H1 (cell line): Measurements from ENCODE around the gene ASB4. TPM values are rescaled to one million over a fixed set of nuclear protein-coding genes. Genes with fewer than 3 reads are reported as not detected.

Source experiments
- CTCF ChIA-PET: fragments of 300-600 bp; sonication (Branson Sonifier 250); formaldehyde crosslinking; loops from one replicate; lab custom pipeline; 2021; ENCODE audit not compliant: partially characterized antibody; lab: Charles Lee
- POLR2A ChIA-PET: fragments of 300-600 bp; sonication (Branson Sonifier 250); formaldehyde crosslinking; loops from one replicate; lab custom pipeline; 2021; ENCODE audit warnings: inconsistent platforms; ENCODE audit not compliant: partially characterized antibody; lab: Charles Lee
- DNase-seq, 2 experiments: peaks; one replicate each; pipeline versions ENCODE4 v3.0.0 to v3.0.0-alpha.2; 2010 to 2022; ENCODE audit warnings: low spot score in 2 of 2, low read depth in 1 of 2, mixed read lengths in 1 of 2
- FAIRE-seq: peaks from 2 replicates; lab custom pipeline; 2011; peaks lifted over from hg19 to GRCh38; lab: Jason Lieb, UNC
- H2AFZ ChIP-seq: 2 replicates; pipeline ENCODE4 v1.8.1; 2012; ENCODE audit warnings: low read length, inconsistent platforms
- H2AK5ac ChIP-seq: 2 replicates; pipeline ENCODE4 v1.6.1; 2013; ENCODE audit warnings: low read depth, low read length
- H2BK120ac ChIP-seq: replicated peaks from 2 replicates; pipeline ENCODE3; 2013; ENCODE audit warnings: low read depth, low read length, inconsistent platforms
- H2BK12ac ChIP-seq: 2 replicates; pipeline ENCODE4 v1.6.1; 2013; ENCODE audit warnings: low read depth, low read length
- H2BK15ac ChIP-seq: 2 replicates; pipeline ENCODE4 v1.6.1; 2013; ENCODE audit warnings: low read length
- H2BK20ac ChIP-seq: 2 replicates; pipeline ENCODE4 v1.6.1; 2013; ENCODE audit warnings: low read length
- H2BK5ac ChIP-seq: 2 replicates; pipeline ENCODE4 v1.6.1; 2013; ENCODE audit warnings: low read depth, low read length
- H3K14ac ChIP-seq: 2 replicates; pipeline ENCODE4 v1.6.1; 2013; ENCODE audit warnings: inconsistent platforms; ENCODE audit not compliant: insufficient read length
- H3K18ac ChIP-seq: 2 replicates; pipeline ENCODE4 v1.6.1; 2013; ENCODE audit warnings: low read length; ENCODE audit errors: extremely low read depth
- H3K23ac ChIP-seq: 2 replicates; pipeline ENCODE4 v1.6.1; 2013; ENCODE audit warnings: inconsistent platforms; ENCODE audit not compliant: insufficient read length
- H3K23me2 ChIP-seq: 2 replicates; pipeline ENCODE4 v1.6.1; 2013; ENCODE audit warnings: low read depth, low read length
- H3K27ac ChIP-seq: 2 replicates; pipeline ENCODE4 v1.6.1; 2011; ENCODE audit warnings: low read depth, low read length, inconsistent platforms
- H3K27me3 ChIP-seq, 4 experiments: replicated peaks in 1 of 4; 1 replicate in 1 of 4; 2 replicates in 3 of 4; pipeline versions ENCODE4 v1.6.1 to v1.8.1; 2011 to 2013; ENCODE audit warnings: low read length in 3 of 4, mild to moderate bottlenecking in 3 of 4, inconsistent platforms in 2 of 4, mixed read lengths in 2 of 4, moderate library complexity in 1 of 4; ENCODE audit not compliant: control insufficient read depth in 3 of 4, insufficient read depth in 3 of 4; ENCODE audit errors: extremely low read depth in 1 of 4
- H3K36me3 ChIP-seq, 4 experiments: 2 replicates each; pipeline versions ENCODE4 v1.6.1 to v1.8.1; 2011 to 2013; ENCODE audit warnings: mild to moderate bottlenecking in 4 of 4, low read length in 3 of 4, moderate library complexity in 2 of 4, control low read depth in 1 of 4, inconsistent platforms in 1 of 4; ENCODE audit not compliant: insufficient read depth in 4 of 4, control insufficient read depth in 2 of 4
- H3K4ac ChIP-seq: replicated peaks from 2 replicates; pipeline ENCODE3; 2013; ENCODE audit warnings: low read length, low read depth, mixed read lengths, inconsistent platforms; ENCODE audit not compliant: insufficient read length
- H3K4me1 ChIP-seq, 4 experiments: replicated peaks in 1 of 4; 1 replicate in 1 of 4; 2 replicates in 3 of 4; pipeline versions ENCODE4 v1.6.1 to v1.8.1; 2011 to 2013; ENCODE audit warnings: low read length in 3 of 4, inconsistent platforms in 2 of 4, mixed read lengths in 1 of 4; ENCODE audit not compliant: insufficient read depth in 4 of 4, control insufficient read depth in 3 of 4
- H3K4me2 ChIP-seq, 2 experiments: 2 replicates each; pipeline versions ENCODE4 v1.6.1 to v1.8.1; 2011 to 2013; ENCODE audit warnings: low read depth in 2 of 2, low read length in 2 of 2, control low read depth in 1 of 2, inconsistent platforms in 1 of 2, mild to moderate bottlenecking in 1 of 2; ENCODE audit not compliant: insufficient read depth in 1 of 2
- H3K4me3 ChIP-seq, 4 experiments: fragments of 200-600, 300-600 bp in 1 of 4; sonication (generic), shearing (Covaris generic), sonication (Bioruptor Twin) in 1 of 4; 2 replicates each; pipeline versions ENCODE4 v1.5.1 to v1.8.1; 2011 to 2016; ENCODE audit warnings: low read length in 4 of 4, low read depth in 3 of 4, control low read depth in 2 of 4, inconsistent platforms in 2 of 4, mild to moderate bottlenecking in 2 of 4, mixed read lengths in 1 of 4, moderate library complexity in 1 of 4; ENCODE audit not compliant: insufficient read depth in 2 of 4; ENCODE audit errors: extremely low read depth in 1 of 4
- H3K56ac ChIP-seq: replicated peaks from 2 replicates; pipeline ENCODE3; 2013; ENCODE audit warnings: low read depth, mild to moderate bottlenecking, mixed read lengths, low read length, inconsistent platforms; ENCODE audit not compliant: insufficient read length
- H3K79me1 ChIP-seq: 2 replicates; pipeline ENCODE4 v1.6.1; 2013; ENCODE audit warnings: low read depth, low read length, control low read depth
- H3K79me2 ChIP-seq, 2 experiments: 2 replicates each; pipeline versions ENCODE4 v1.6.1 to v1.8.1; 2012 to 2013; ENCODE audit warnings: low read length in 2 of 2, mild to moderate bottlenecking in 2 of 2, inconsistent platforms in 1 of 2; ENCODE audit not compliant: insufficient read depth in 2 of 2, control insufficient read depth in 1 of 2
- H3K9ac ChIP-seq, 4 experiments: replicated peaks in 1 of 4; 1 replicate in 1 of 4; 2 replicates in 3 of 4; pipeline versions ENCODE4 v1.6.1 to v1.8.1; 2011 to 2013; ENCODE audit warnings: low read depth in 3 of 4, low read length in 3 of 4, control low read depth in 2 of 4, mild to moderate bottlenecking in 2 of 4, moderate library complexity in 2 of 4, inconsistent platforms in 1 of 4; ENCODE audit errors: extremely low read depth in 1 of 4
- H3K9me3 ChIP-seq, 2 experiments: 2 replicates each; pipeline versions ENCODE4 v1.6.1 to v1.8.1; 2012 to 2013; ENCODE audit warnings: mild to moderate bottlenecking in 2 of 2, moderate library complexity in 2 of 2, control low read depth in 1 of 2, inconsistent platforms in 1 of 2, low read depth in 1 of 2, low read length in 1 of 2, mixed read lengths in 1 of 2; ENCODE audit not compliant: insufficient read depth in 2 of 2
- H4K20me1 ChIP-seq, 2 experiments: replicated peaks in 1 of 2; 2 replicates each; pipeline versions ENCODE3 to v1.8.1; 2011 to 2013; ENCODE audit warnings: inconsistent platforms in 2 of 2, low read length in 2 of 2, mild to moderate bottlenecking in 1 of 2; ENCODE audit not compliant: insufficient read depth in 2 of 2, control insufficient read depth in 1 of 2
- H4K5ac ChIP-seq: 2 replicates; pipeline ENCODE4 v1.6.1; 2013; ENCODE audit warnings: low read length, low read depth, mixed read lengths, inconsistent platforms; ENCODE audit not compliant: insufficient read length
- H4K8ac ChIP-seq: 2 replicates; pipeline ENCODE4 v1.8.0; 2013; ENCODE audit warnings: mild to moderate bottlenecking, moderate library complexity, low read length, inconsistent platforms; ENCODE audit not compliant: insufficient read depth; ENCODE audit errors: extremely low read depth
- H4K91ac ChIP-seq: replicated peaks from 2 replicates; pipeline ENCODE3; 2013; ENCODE audit warnings: low read length, mixed read lengths, inconsistent platforms; ENCODE audit not compliant: insufficient read length
- ASH2L ChIP-seq: fragments of 200-600, 300-600 bp; sonication (generic); IDR thresholded peaks from one replicate; pipeline ENCODE4 v1.7.1; 2017; ENCODE audit warnings: low read length
- BACH1 ChIP-seq: IDR thresholded peaks from 2 replicates; pipeline ENCODE4 v1.6.1; 2012; ENCODE audit warnings: low read length, improper control_type of control experiment
- CTCF ChIP-seq, 3 experiments: IDR thresholded peaks; 1 replicate in 2 of 3; 2 replicates in 1 of 3; pipeline versions ENCODE4 v1.5.1 to v1.6.1; 2011; ENCODE audit warnings: low read length in 3 of 3, mild to moderate bottlenecking in 3 of 3, inconsistent platforms in 2 of 3, low read depth in 1 of 3, moderate library complexity in 1 of 3; ENCODE audit not compliant: insufficient read depth in 1 of 3; ENCODE audit errors: control extremely low read depth in 1 of 3
- E2F6 ChIP-seq: IDR thresholded peaks from 2 replicates; pipeline ENCODE4 v1.6.1; 2012; ENCODE audit warnings: inconsistent platforms
- HDAC6 ChIP-seq: IDR thresholded peaks from one replicate; pipeline ENCODE4 v1.7.1; 2012; ENCODE audit warnings: low read depth, mild to moderate bottlenecking, inconsistent platforms, low read length, moderate library complexity
- SAP30 ChIP-seq: fragments of 300-600 bp; sonication (generic); IDR thresholded peaks from 2 replicates; pipeline ENCODE4 v1.7.1; 2012; ENCODE audit warnings: low read length, moderate library complexity, mild to moderate bottlenecking, inconsistent platforms; ENCODE audit not compliant: insufficient read depth, insufficient replicate concordance
- SP1 ChIP-seq: IDR thresholded peaks from 2 replicates; pipeline ENCODE4 v1.6.1; 2011; ENCODE audit warnings: low read depth, low read length
- SP4 ChIP-seq: IDR thresholded peaks from 2 replicates; pipeline ENCODE4 v1.6.1; 2012; ENCODE audit warnings: low read length, inconsistent platforms
- SRF ChIP-seq: IDR thresholded peaks from 2 replicates; pipeline ENCODE4 v1.6.1; 2011; ENCODE audit warnings: mild to moderate bottlenecking, low read depth, low read length, moderate library complexity
- polyA plus RNA-seq, 7 experiments: library from polyadenylated mRNA; depleted of rRNA in 3 of 7; stranded (reverse) in 5 of 7; unstranded in 2 of 7; fragments of >200 nt in 5 of 7; fragments of 200-250 nt in 2 of 7; gene quantifications; 1 replicate in 5 of 7; 2 replicates in 1 of 7; 4 replicates in 1 of 7; pipeline versions ENCODE4 v1.2.1 to v1.2.3, GENCODE V29; 2011 to 2013; ENCODE audit warnings: missing spikeins in 2 of 7, mixed read lengths in 2 of 7
- total RNA-seq: library from RNA; stranded (reverse); fragmentation: NEBNext Ultra II Directional; extraction: Animal tissue kit (Norgen Biotek cat#: 25700); gene quantifications from 2 replicates; pipeline ENCODE4 v1.2.1, GENCODE V29; 2021
- TF ChIP-seq, protein P1 (sequence below): IDR thresholded peaks from 2 replicates; pipeline ENCODE4 v1.6.1; 2012; ENCODE audit warnings: inconsistent platforms
- TF ChIP-seq, protein P2 (sequence below): IDR thresholded peaks from 2 replicates; pipeline ENCODE4 v1.6.1; 2011; ENCODE audit warnings: low read depth, mild to moderate bottlenecking, low read length; ENCODE audit not compliant: insufficient read depth

ASB4 gene
- total and polyA plus RNA-seq, 2 of the 8 experiments (the other 6 are each of a cell fraction or from before 2014, with no cell fraction given): not detected

GRCh38 chr7:95479992-95480624 is 5.6 kb upstream of the ASB4 start:
- ChIA-PET POLR2A (no interaction called here), CTCF (interaction anchor here (1.0 to 5.6 kb wide), 11 partner anchors 11 to 1040 kb away, joined by 3 to 55 read pairs (median 6); partner anchors contain the start of gene PON3)
- TF ChIP-seq BACH1 (no peak), ASH2L (no peak), HDAC6 (no peak), SP1 (no peak), SRF (no peak), E2F6 (no peak), SP4 (no peak), SAP30 (no peak), CTCF (IDR thresholded peaks at IDR 0.05; ENCODE audit: control extremely low read depth in 1 of 3, insufficient read depth in 1 of 3, low read depth in 1 of 3, low read length in 3 of 3) (no peak)
- TF ChIP-seq, protein P1, sequence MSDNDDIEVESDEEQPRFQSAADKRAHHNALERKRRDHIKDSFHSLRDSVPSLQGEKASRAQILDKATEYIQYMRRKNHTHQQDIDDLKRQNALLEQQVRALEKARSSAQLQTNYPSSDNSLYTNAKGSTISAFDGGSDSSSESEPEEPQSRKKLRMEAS: no peak
- TF ChIP-seq, protein P2, sequence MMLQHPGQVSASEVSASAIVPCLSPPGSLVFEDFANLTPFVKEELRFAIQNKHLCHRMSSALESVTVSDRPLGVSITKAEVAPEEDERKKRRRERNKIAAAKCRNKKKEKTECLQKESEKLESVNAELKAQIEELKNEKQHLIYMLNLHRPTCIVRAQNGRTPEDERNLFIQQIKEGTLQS: no peak

More at GRCh38 chr7:95479992-95480624, 5.6 kb upstream of the ASB4 start:
- Histone ChIP-seq H3K27me3 (no peaks in the 10 kb centered on the region), H3K79me1 (no peaks in the 10 kb centered on the region), H3K4me3 (no peak overlapping the region), H2BK5ac (no peak overlapping the region), H3K23me2 (no peaks in the 10 kb centered on the region; the same call in 1 of the 2 replicates), H2BK120ac (no peak overlapping the region), H4K20me1 (no peaks in the 10 kb centered on the region), H3K27ac (no peak overlapping the region), H3K23ac (no peak overlapping the region), H3K4ac (no peak overlapping the region), H3K9me3 (no peaks in the 10 kb centered on the region), H3K9ac (no peak overlapping the region), H3K14ac (no peak overlapping the region), H2AK5ac (no peak overlapping the region), H3K56ac (no peak overlapping the region), H4K8ac (no peak overlapping the region), H4K5ac (no peak overlapping the region), H2AFZ (no peak overlapping the region), H4K91ac (no peak overlapping the region), H3K4me1 (no peaks in the 10 kb centered on the region), H3K36me3 (no peaks in the 10 kb centered on the region), H2BK15ac (no peak overlapping the region), H3K18ac (no peak overlapping the region), H2BK20ac (no peak overlapping the region), H3K79me2 (no peaks in the 10 kb centered on the region), H3K4me2 (no peak overlapping the region), H2BK12ac (no peak overlapping the region)
- DNase-seq (no peak), FAIRE-seq (no peak)
